COLO668 (cell line): Measurements from ENCODE around the gene ANKRD24.
"Not testable (repeated sequence)": the region's sequence is repeated elsewhere in the genome, so short reads cannot be mapped to it uniquely, and the experiment has no call there.

ENCODE experiments used
- DNase-seq: peaks from one replicate; lab custom pipeline; 2025; ENCODE audit not compliant: unreplicated experiment; lab: John Stamatoyannopoulos, UW

ANKRD24 gene

GRCh38 chr19:4197625-4198466 is 15.4 kb downstream of the ANKRD24 start:
- DNase-seq, result peak; percentile 66

- no peak for DNase-seq
These were observed 16.1 kb downstream of the ANKRD24 start for GRCh38 chr19:4198467-4199126.

DNA sequence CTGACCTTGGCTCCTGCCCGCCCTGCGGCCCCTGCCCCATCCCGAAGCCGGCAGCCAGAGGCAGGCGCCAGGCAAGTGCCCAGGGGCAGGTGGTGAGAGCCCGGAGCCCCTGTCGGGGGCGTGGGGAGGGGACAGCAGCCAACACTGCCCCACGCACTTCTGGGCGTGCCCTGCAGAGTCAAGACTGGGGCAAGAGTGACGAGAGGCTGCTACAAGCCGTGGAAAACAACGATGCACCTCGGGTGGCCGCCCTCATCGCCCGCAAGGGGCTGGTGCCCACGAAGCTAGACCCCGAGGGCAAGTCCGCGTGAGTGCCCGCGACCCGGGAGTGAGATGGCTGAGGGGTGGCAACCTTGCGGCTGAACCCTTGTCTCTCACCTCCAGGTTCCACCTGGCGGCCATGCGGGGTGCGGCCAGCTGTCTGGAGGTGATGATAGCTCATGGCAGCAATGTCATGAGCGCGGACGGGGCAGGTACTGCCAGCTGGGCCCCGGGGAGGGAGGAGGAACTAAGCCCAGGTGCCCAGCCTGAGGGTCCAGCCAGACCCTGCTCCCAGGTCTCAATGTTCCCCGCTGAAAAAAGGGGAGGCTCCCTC is 17.3 kb downstream of the ANKRD24 start:
- DNase-seq, result peak; percentile 53

DNA sequence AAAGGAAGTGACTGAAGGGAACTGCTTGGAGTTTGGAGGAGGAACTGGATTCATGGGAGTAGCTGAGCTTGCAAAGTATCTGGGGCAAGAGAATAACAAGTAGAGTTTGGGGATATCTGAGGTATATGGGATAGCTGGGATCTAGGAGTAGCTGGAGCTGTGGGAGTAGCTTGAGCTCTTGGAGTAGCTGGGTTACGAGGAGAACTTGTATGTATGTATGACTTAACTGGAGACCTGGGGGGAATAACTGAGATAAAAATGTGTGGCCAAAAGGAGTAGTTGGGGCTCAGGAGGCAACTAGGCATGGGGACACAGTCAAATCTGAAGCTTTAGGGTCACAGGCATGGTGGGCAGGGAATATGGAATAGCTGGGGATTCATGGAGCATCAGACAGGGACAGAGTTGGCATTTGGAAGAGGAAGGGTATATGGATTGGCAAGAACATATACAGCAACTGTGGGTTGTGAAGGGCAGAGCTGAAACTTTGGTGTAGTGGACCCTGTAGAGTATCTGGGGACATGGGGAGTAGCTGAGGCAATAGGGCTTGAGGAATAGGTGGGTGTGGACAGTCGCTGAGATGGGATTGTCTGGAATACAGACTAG is 18.6 kb downstream of the ANKRD24 start:
- DNase-seq, result no peak

GRCh38 chr19:4201798-4202197 is 19.3 kb downstream of the ANKRD24 start:
- DNase-seq, result no peak

DNA sequence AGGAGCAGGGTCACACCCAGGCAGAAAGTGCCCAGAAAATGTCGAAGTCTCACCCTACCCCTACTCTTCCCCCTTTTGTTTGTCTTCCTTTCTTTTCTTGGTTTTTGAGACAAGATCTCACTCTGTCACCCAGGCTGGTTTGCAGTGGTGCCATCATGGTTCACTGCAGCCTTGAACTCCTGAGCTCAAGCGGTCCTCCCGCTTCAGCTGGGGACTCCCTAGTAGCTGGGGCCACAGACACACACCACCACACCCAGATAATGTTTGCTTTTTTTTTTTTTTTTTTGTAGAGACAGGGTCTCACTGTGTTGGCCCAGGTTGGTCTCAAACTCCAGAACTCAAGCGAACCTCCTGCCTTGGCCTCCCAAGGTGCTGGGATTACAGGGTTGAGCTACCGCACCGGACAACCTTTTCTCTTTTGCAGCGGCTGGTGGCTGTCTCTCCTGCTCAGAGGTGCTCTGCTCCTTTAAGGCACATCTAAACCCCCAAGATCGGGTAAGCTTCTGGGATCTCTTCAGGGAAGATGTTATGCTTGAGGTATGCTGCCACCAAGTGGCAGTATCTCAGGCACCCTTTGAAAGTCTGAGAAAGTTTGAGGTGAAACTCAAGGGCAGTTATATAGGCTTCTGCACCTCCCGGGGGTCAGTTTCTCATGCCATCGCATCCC is 24.5 kb downstream of the ANKRD24 start:
- no peak for DNase-seq

GRCh38 chr19:4208385-4209094 is 26.1 kb downstream of the ANKRD24 start:
- DNase-seq, result peak; percentile 62

- DNase-seq, result no peak
These were observed 27.8 kb downstream of the ANKRD24 start for GRCh38 chr19:4210166-4210731.

GRCh38 chr19:4213116-4213515 is 30.6 kb downstream of the ANKRD24 start:
- DNase-seq, result no peak

GRCh38 chr19:4215807-4216206 is 33.3 kb downstream of the ANKRD24 start:
- no peak for DNase-seq

DNA sequence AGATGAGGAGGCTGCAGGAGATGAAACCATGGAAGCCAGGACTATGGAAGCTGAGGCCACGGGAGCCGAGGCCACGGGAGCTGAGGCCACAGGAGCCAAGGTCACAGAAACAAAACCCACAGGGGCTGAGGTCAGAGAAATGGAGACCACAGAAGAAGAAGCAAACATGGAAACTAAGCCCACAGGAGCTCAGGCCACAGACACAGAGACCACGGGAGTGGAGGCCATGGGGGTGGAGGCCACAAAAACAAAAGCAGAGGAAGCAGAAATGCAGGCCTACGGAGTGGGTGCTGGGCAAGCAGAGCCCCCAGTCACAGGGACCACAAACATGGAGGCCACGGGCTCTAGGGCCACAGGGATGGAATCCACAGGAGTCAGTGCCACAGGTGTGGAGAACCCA is 34.4 kb downstream of the ANKRD24 start:
- no peak for DNase-seq

DNA sequence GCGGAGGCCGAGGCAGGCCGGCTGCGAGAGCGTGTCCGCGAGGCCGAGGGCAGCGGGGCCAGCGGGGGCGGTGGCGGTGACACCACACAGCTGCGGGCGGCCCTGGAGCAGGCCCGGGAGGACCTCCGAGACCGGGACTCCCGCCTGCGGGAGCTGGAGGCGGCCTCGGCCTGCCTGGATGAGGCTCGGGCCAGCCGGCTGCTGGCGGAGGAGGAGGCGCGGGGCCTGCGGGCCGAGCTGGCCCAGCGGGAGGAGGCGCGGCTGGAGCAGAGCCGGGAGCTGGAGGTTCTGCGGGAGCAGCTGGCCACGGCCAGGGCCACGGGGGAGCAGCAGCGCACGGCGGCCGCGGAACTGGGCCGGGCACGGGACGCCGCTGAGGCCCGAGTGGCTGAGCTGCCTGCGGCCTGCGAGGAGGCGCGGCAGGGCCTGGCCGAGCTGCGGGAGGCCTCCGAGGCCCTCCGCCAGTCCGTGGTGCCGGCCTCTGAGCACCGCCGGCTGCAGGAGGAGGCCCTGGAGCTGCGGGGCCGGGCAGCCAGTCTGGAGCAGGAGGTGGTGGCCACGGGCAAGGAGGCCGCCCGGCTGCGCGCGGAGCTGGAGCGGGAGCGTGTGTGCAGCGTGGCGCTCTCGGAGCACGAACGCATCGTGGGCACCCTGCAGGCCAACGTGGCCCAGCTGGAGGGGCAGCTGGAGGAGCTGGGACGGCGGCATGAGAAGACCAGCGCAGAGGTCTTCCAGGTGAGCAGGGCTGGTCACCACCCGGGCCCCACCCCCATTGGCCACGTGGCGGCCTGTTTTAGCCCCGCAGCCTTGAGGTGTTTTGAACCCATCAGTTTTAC is 35.2 kb downstream of the ANKRD24 start:
- no peak for DNase-seq

DNA sequence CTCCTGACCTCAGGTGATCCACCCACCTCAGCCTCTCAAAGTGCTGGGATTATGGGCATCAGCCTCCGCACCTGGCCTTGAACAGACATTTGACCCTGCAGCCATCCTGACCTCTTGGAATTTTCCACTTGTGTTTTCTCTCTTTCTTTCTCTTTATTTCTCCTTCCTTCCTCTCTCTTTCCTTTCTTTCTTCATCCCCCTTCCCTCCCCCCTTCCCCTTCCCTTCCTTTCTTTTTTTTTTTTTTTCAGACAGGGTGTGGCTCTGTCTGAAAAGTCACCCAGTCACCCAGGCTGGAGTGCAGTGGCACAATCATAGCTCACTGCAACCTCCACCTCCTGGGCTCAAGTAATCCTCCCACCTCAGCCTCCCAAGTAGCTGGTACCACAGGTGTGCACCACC is 36.0 kb downstream of the ANKRD24 start:
- not testable (repeated sequence) for DNase-seq

GRCh38 chr19:4220188-4220587 is 37.7 kb downstream of the ANKRD24 start:
- DNase-seq, result no peak

DNA sequence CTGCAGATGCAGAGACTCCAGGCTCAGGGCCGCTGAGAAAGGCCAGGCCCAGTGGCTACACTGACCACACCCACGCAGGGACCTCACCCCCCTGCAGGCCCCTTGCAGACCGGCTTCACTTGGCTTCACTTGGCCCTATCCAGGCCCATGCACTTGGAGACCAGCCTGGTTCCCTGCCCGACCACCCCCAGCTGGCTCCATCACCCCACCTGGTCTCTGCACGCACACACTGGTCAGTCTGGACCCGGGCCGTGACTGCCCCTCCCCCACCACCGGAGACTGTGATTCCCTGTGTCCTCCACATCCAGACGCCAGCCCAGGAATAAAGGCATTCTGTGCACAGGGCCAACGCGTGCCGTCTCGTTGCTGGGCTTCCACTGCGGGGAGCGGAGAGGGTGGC is 42.0 kb downstream of the ANKRD24 start:
- no peak for DNase-seq

GRCh38 chr19:4225885-4226284 is 43.4 kb downstream of the ANKRD24 start:
- DNase-seq, result no peak

GRCh38 chr19:4227771-4228170 is 45.3 kb downstream of the ANKRD24 start:
- no peak for DNase-seq

- no peak for DNase-seq
These were observed 46.3 kb downstream of the ANKRD24 start for GRCh38 chr19:4228765-4229178.

DNA sequence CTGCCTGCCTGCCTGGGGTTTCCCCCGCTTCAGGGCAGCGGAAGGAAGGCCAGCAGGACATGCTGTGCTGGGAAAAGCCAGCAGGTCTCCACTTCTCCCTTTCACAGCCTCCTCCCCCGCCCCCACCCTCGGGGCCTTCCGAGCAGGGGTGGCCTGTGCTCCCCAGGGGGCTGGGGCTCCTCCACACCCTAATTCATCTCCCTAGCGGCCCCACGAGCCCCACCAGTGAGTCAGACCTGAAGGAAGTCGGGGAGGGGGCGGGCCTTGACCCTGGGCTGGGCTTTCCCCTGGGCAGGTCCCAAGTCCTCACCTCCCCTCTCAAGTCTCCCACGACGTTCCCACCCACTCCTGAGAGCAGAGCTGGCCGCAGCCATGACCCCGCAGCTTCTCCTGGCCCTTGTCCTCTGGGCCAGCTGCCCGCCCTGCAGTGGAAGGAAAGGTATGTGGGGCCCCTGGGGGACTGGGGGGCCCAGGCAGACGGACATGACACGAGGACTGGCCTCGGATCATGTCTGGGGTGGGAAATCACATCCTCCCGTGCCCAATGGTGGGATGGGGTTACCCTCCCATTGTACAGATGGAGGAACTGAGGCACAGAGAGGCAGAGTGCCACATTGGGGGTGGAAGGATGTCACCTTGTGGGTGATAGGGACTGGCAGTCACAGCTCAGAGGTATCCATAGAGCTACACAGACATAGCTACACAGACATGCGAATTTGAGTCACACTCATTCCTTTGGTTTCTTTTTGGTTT is 46.9 kb downstream of the ANKRD24 start, which contains the start of gene EBI3:
Gene EBI3, plus strand, starts transcription at position 345 of the 753 bp plus-strand sequence. Its CDS starts 28 bp downstream, at position 373.
- no peak for DNase-seq
